IPS DF 4.7 (cell line): ENCODE measurements around the gene P2RY11.

Experiments used
- DNase-seq: peaks from one replicate; pipeline ENCODE4 v3.0.0-alpha.2; 2013; ENCODE audit warnings: low spot score; ENCODE audit errors: extremely low read depth

The P2RY11 gene

GRCh38 chr19:10092648-10093294 is 18.7 kb upstream of the P2RY11 start:
- no peak for DNase-seq

GRCh38 chr19:10093295-10094186 is 18.0 kb upstream of the P2RY11 start:
- DNase-seq: no peak

DNA sequence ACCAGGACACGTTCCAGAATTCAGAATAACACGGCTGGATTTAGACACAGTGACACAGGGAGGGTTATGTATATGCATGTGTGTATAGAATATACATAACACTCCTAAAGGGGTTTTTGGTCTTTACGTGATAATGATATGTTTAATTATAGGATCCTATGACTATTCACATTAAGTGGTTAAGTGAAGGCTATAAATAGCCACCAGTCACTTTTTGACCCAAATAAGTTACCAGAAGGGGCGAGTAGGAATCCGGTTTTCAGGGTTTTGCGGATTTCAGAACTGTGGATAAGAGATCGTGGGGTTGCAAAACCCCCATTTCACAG is 15.9 kb upstream of the P2RY11 start:
- DNase-seq: no peak

DNA sequence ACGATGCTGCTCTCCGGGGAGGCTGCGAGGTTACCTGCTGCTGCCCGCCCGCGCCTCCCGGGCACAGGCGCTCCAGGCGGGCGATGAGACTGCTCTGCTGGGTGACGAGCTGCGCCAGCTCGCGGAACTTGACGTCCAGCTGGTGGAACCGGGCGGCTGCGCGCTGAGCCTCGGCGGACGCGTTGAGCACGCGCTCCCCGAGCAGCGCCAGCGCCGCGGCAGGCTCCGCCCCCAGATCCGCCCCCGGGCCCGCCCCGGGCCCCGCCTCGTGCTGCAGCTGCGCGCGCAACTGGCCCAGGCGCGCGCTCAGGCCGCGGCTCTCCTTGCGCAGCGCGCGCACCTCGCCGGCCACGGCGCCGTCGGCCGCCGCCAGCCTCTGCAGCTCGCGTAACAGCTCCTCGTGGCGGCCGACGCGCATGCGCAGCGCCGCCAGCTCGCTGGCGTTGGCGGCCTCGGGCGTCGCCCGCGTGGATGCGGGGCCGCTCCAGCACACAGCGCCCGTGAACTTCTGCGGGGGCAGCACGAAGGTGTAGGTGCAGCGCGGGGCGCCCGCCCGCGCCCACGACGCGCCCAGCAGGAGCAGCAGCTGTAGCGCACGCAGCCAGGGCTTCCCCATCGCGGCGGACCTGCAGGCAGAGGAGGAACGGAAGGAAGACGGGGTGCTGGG is 15.4 kb upstream of the P2RY11 start:
- DNase-seq: no peak

- no peak for DNase-seq
These were observed 14.9 kb upstream of the P2RY11 start for GRCh38 chr19:10096615-10096963.

DNA sequence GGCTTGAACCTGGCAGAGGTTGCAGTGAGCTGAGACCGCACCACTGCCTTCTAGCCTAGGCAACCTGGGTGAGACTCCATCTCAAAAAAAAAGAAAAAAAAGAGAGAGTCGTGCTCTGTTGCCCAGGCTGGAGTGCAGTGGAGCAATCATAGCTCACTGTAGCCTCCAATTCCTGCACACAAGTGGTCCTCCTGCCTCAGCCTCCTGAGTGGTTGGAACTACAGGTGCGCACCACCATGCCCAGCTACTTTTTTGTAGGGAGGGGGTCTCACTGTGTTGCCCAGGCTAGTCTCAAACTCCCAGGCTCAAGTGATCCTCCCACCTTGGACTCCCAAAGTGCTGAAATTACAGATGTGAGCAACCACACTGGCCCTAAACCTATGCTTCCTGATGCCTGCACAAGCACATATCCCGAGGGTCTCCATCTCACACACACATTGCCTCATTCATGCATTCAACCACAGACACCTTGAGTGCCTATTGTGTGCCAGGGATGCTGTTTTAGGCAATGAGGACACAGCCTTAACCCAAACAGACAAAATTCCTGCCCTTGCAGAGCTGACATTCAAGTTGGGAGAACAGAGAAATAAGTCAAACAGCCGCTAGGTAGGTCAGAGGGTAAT is 11.2 kb upstream of the P2RY11 start:
- no peak for DNase-seq

GRCh38 chr19:10102787-10103236 is 8.7 kb upstream of the P2RY11 start:
- DNase-seq: no peak

DNA sequence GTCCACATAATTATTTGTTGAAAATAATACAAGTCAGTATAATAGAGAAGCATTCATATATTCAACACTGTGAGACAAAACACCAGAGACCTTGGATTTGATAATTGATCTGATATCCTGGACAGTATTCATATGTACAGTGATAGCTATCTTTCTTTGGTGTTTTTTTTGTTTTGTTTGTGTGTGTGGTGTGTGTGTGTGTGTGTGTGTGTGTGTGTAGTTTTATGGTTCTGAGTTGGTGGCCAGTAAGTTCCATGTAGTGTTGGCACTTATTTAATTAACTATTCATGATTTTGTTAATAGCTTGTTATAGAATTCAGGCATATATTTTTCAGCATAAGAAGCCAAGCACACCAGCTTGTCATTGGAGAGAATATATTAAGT is 7.4 kb upstream of the P2RY11 start:
- no peak for DNase-seq

DNA sequence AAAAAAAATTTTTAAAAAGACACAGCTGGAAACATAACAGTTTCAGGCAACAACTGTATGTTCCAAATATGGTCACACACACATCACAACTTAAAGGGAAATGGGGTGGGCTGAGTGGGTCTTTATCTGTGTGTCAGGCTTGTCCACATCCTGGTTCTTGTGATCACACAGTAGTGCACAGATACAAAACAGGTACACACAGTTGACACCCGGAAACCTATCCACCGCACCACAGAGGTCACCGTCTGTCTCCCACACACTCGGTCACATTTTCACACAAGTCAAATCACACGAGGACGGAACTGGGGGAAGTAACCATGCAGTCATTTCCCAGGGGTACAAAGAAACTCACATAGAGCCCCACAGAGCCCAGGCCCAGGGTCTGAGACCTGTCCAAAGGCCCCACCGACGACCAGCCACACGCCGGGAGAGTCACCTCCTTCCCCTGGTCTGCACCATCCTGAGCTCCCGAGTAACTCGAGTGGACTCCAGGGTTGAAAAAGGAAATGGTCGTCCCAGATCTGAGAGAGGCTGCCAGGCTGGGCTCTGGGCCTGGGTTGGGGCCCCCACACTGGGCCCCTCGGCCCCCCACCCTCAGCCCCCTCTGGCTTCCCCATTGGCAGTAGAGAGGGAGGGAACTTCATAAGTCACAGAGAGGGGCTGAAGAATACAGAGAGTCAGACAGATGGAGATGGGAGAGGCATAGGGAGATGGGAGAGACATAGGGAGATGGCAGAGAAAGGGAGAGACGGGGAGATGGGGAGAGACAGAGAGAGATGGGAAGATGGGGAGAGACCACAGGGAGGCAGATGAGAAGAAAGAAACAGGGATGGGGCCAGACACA is 6.6 kb upstream of the P2RY11 start:
- DNase-seq: no peak

DNA sequence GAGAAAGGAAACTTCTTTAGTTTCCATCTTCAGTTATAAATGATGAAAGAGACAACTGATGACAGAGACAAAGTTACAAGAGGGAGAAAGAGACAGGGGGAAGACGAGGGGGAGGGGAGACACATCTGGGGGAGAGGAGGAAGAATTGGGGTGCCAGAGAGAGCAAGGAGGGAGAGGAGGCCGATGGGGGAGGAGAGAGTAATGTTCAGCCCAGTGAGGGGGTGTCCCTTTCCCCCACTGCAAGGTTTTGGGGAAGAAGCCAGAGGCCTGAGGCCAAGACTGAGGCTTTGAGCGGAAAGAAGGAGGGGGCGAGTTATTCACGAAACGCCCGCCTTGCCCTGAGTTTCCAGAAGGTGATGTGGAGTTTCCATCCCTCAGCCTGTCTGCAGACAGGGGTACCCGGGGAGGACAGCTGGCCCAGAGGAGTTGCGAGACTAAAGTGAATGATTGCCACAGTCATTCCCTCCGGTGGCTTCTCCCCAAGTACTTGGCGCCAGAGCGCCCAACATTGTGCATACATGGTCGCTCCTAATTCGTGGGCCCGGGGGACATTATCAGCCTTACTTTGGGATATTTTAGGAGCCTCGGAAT is 5.9 kb upstream of the P2RY11 start:
- no peak for DNase-seq

- DNase-seq: no peak
These were observed 5.2 kb upstream of the P2RY11 start, which contains the start of gene PPAN for GRCh38 chr19:10106100-10106936. Gene PPAN (plus strand): TSS chr19:10106362. CDS start chr19:10106395, 33 bp downstream.

GRCh38 chr19:10107254-10107653 is 4.2 kb upstream of the P2RY11 start:
- DNase-seq: no peak

GRCh38 chr19:10107817-10108367 is 3.6 kb upstream of the P2RY11 start:
- DNase-seq: no peak

- DNase-seq: no peak
These were observed 2.0 kb upstream of the P2RY11 start for GRCh38 chr19:10109528-10109927.

DNA sequence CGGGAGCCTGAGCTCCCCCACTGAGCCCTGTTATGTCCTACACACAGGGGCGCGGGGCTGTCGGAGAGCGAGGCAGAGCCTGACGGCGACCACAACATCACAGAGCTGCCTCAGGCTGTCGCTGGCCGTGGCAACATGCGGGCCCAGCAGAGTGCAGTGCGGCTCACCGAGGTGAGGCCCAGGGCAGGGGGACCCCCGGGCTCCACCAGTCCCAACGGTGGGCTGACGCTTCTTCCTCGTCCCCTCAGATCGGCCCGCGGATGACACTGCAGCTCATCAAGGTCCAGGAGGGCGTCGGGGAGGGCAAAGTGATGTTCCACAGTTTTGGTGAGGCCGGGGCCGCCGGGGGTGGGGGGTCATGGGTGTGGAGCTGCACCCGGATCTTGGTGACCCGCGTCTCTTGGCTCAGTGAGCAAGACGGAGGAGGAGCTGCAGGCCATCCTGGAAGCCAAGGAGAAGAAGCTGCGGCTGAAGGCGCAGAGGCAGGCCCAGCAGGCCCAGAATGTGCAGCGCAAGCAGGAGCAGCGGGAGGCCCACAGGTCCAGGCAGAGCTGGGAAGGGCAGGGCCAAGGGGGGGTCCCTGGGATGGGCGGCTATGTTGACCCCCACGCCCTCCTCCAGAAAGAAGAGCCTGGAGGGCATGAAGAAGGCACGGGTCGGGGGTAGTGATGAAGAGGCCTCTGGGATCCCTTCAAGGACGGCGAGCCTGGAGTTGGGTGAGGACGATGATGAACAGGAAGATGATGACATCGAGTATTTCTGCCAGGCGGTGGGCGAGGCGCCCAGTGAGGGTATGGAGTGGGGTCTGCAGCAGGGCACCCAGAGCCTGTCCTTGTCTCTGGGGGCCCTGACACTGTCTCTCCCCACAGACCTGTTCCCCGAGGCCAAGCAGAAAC is 1.2 kb upstream of the P2RY11 start:
- DNase-seq: no peak

DNA sequence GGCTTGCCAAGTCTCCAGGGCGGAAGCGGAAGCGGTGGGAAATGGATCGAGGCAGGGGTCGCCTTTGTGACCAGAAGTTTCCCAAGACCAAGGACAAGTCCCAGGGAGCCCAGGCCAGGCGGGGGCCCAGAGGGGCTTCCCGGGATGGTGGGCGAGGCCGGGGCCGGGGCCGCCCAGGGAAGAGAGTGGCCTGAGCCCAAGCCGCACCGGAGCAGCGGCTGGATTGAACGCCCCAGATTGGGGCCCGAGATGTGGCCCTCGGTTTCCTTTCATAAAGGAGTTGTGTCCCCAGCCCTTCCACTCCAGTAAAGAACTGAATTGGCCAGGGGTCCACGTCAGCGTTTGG is 548 bp upstream of the P2RY11 start:
- no peak for DNase-seq

DNA sequence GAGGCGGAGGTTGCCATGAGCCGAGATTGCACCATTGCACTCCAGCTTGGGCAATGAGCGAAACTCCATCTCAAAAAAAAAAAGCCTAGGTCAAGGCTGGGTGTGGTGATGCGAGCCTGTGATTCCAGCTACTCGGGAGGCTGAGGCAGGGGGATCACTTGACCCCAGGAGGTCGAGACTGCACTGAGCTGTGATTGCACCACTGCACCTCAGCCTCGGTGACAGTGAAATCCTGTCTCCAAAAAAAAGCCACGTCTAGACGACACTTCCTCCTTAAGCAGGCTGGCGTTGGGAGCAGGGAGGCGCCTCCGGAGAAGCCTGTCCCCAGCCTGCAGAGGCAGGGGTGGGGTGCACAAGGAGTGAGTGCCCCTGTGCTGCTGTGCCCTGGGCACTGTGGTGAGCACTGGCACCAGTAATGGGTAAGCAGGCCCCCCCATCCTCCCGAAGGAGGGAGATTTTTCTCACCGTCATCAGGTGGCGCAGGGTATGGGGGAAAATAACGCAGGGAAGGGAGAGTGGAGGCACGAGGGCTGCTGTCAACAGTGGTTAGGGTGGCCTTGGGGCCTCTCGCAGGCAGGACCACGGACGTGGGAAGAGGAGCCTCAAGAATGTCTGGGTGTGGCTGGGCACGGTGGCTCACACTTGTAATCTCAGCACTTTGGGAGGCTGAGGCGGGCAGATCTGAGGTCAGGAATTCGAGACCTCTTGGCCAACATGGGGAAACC is 706 bp downstream of the P2RY11 start:
- DNase-seq: no peak
